ENCODE data around the gene SOBP. TPM values are rescaled to one million over a fixed set of nuclear protein-coding genes. Genes with fewer than 3 reads are reported as not detected.

Gene SOBP
- total RNA-seq, 1 experiment from 2014 or later: 1.7 TPM

GRCh38 chr6:107612762-107613415 is 123.0 kb downstream of the SOBP start:
- no peaks in the 10 kb centered on the region for H3K36me3 Mint-ChIP-seq (ENCODE audit: insufficient read depth, unreplicated experiment)
- H3K4me1 Mint-ChIP-seq (ENCODE audit: low read depth, unreplicated experiment): no peaks in the 10 kb centered on the region
- H3K27me3 Mint-ChIP-seq (ENCODE audit: unreplicated experiment): no peaks in the 10 kb centered on the region
- no peak overlapping the region for H3K27ac Mint-ChIP-seq (ENCODE audit: unreplicated experiment)
- no peak for DNase-seq
- H3K4me3 Mint-ChIP-seq (ENCODE audit: low read depth, unreplicated experiment): no peak overlapping the region
- intact Hi-C loops (cut with micrococcal nuclease; ENCODE audit: unreplicated experiment): no loop called here
- CTCF ChIA-PET: no interaction called here
- BruUV-seq (replicated peaks): no TSS peak
- TF ChIP-seq CTCF (IDR thresholded peaks at IDR 0.05; ENCODE audit: unreplicated experiment): no peak
- H3K9me3 Mint-ChIP-seq (ENCODE audit: low read depth, unreplicated experiment): no peaks in the 10 kb centered on the region

GRCh38 chr6:107613651-107614379 is 123.9 kb downstream of the SOBP start:
- Mint-ChIP-seq H3K9me3 (ENCODE audit: low read depth, unreplicated experiment) (no peaks in the 10 kb centered on the region), H3K4me1 (ENCODE audit: low read depth, unreplicated experiment) (no peaks in the 10 kb centered on the region), H3K36me3 (ENCODE audit: insufficient read depth, unreplicated experiment) (no peaks in the 10 kb centered on the region), H3K27me3 (ENCODE audit: unreplicated experiment) (no peaks in the 10 kb centered on the region), H3K4me3 (ENCODE audit: low read depth, unreplicated experiment) (no peak overlapping the region), H3K27ac (ENCODE audit: unreplicated experiment) (no peak overlapping the region)
- CTCF ChIA-PET: no interaction called here
- BruUV-seq (replicated peaks): no TSS peak
- intact Hi-C loops (cut with micrococcal nuclease; ENCODE audit: unreplicated experiment): no loop called here
- DNase-seq: no peak
- no peak for TF ChIP-seq CTCF (IDR thresholded peaks at IDR 0.05; ENCODE audit: unreplicated experiment)

GRCh38 chr6:107614828-107615227 is 124.9 kb downstream of the SOBP start:
- CTCF ChIA-PET: interaction anchor here (0.7 kb wide), 1 partner anchor 490 kb away, joined by 3 read pairs; no protein-coding TSS in a partner anchor
- Mint-ChIP-seq H3K27ac (ENCODE audit: unreplicated experiment) (no peak overlapping the region), H3K4me1 (ENCODE audit: low read depth, unreplicated experiment) (peaks cover under 1% of the 10 kb centered on the region), H3K36me3 (ENCODE audit: insufficient read depth, unreplicated experiment) (no peaks in the 10 kb centered on the region), H3K27me3 (ENCODE audit: unreplicated experiment) (no peaks in the 10 kb centered on the region), H3K4me3 (ENCODE audit: low read depth, unreplicated experiment) (no peak overlapping the region), H3K9me3 (ENCODE audit: low read depth, unreplicated experiment) (no peaks in the 10 kb centered on the region)
- no TSS peak for BruUV-seq (replicated peaks)
- no peak for DNase-seq
- intact Hi-C loops (cut with micrococcal nuclease; ENCODE audit: unreplicated experiment): no loop called here
- TF ChIP-seq CTCF (IDR thresholded peaks at IDR 0.05; ENCODE audit: unreplicated experiment): no peak

GRCh38 chr6:107616775-107617174 is 126.9 kb downstream of the SOBP start:
- no peak for DNase-seq
- no TSS peak for BruUV-seq (replicated peaks)
- Mint-ChIP-seq H3K36me3 (ENCODE audit: insufficient read depth, unreplicated experiment) (no peaks in the 10 kb centered on the region), H3K4me3 (ENCODE audit: low read depth, unreplicated experiment) (no peak overlapping the region), H3K4me1 (ENCODE audit: low read depth, unreplicated experiment) (peaks cover 18% of the 10 kb centered on the region), H3K27ac (ENCODE audit: unreplicated experiment) (no peak overlapping the region), H3K27me3 (ENCODE audit: unreplicated experiment) (no peaks in the 10 kb centered on the region), H3K9me3 (ENCODE audit: low read depth, unreplicated experiment) (no peaks in the 10 kb centered on the region)
- intact Hi-C loops (cut with micrococcal nuclease; ENCODE audit: unreplicated experiment): no loop called here
- TF ChIP-seq CTCF (IDR thresholded peaks at IDR 0.05; ENCODE audit: unreplicated experiment): no peak
- CTCF ChIA-PET: no interaction called here

Measured in Calu3 (cell line).